ENCODE results near the gene VAV2.

The VAV2 gene

GRCh38 chr9:133892193-133892920 is 99.8 kb downstream of the VAV2 start:
- no peaks in the 10 kb centered on the region for H3K36me3 Mint-ChIP-seq (ENCODE audit: low read depth)

GRCh38 chr9:133891741-133892140 is 100.4 kb downstream of the VAV2 start:
- H3K4me1 Mint-ChIP-seq (ENCODE audit: low read depth), result no peaks in the 10 kb centered on the region
- H3K27me3 Mint-ChIP-seq, result no peaks in the 10 kb centered on the region
- no peak for DNase-seq
- no peaks in the 10 kb centered on the region for H3K9me3 Mint-ChIP-seq
- no peaks in the 10 kb centered on the region for H3K36me3 Mint-ChIP-seq (ENCODE audit: low read depth)
- H3K4me3 Mint-ChIP-seq, result no peak overlapping the region
- H3K27ac Mint-ChIP-seq, result no peak overlapping the region

More at GRCh38 chr9:133892193-133892920, 99.8 kb downstream of the VAV2 start:
- no peak for DNase-seq
- Mint-ChIP-seq H3K27ac (no peak overlapping the region), H3K4me1 (ENCODE audit: low read depth) (no peaks in the 10 kb centered on the region), H3K9me3 (no peaks in the 10 kb centered on the region), H3K27me3 (no peaks in the 10 kb centered on the region), H3K4me3 (no peak overlapping the region)

GRCh38 chr9:133890583-133890982 is 101.5 kb downstream of the VAV2 start:
- H3K27me3 Mint-ChIP-seq, result no peaks in the 10 kb centered on the region
- DNase-seq, result no peak
- H3K9me3 Mint-ChIP-seq, result no peaks in the 10 kb centered on the region
- H3K36me3 Mint-ChIP-seq (ENCODE audit: low read depth), result no peaks in the 10 kb centered on the region
- H3K27ac Mint-ChIP-seq, result no peak overlapping the region
- H3K4me1 Mint-ChIP-seq (ENCODE audit: low read depth), result no peaks in the 10 kb centered on the region
- no peak overlapping the region for H3K4me3 Mint-ChIP-seq

- Mint-ChIP-seq H3K4me1 (ENCODE audit: low read depth) (no peaks in the 10 kb centered on the region), H3K27ac (no peak overlapping the region), H3K27me3 (no peaks in the 10 kb centered on the region), H3K36me3 (ENCODE audit: low read depth) (no peaks in the 10 kb centered on the region), H3K9me3 (no peaks in the 10 kb centered on the region), H3K4me3 (no peak overlapping the region)
- no peak for DNase-seq
Measured at GRCh38 chr9:133889584-133890301, 102.4 kb downstream of the VAV2 start.

- Mint-ChIP-seq H3K36me3 (ENCODE audit: low read depth) (no peaks in the 10 kb centered on the region), H3K27me3 (no peaks in the 10 kb centered on the region), H3K4me1 (ENCODE audit: low read depth) (no peaks in the 10 kb centered on the region), H3K27ac (no peak overlapping the region), H3K4me3 (no peak overlapping the region), H3K9me3 (no peaks in the 10 kb centered on the region)
- DNase-seq, result no peak
Measured at GRCh38 chr9:133888809-133889491, 103.2 kb downstream of the VAV2 start.

GRCh38 chr9:133888048-133888808 is 103.9 kb downstream of the VAV2 start:
- no peak for DNase-seq
- H3K27ac Mint-ChIP-seq, result no peak overlapping the region
- no peaks in the 10 kb centered on the region for H3K36me3 Mint-ChIP-seq (ENCODE audit: low read depth)
- no peaks in the 10 kb centered on the region for H3K4me1 Mint-ChIP-seq (ENCODE audit: low read depth)
- no peaks in the 10 kb centered on the region for H3K27me3 Mint-ChIP-seq
- H3K9me3 Mint-ChIP-seq, result no peaks in the 10 kb centered on the region
- no peak overlapping the region for H3K4me3 Mint-ChIP-seq

- Mint-ChIP-seq H3K27me3 (no peaks in the 10 kb centered on the region), H3K9me3 (no peaks in the 10 kb centered on the region), H3K4me3 (no peak overlapping the region), H3K4me1 (ENCODE audit: low read depth) (no peaks in the 10 kb centered on the region), H3K36me3 (ENCODE audit: low read depth) (no peaks in the 10 kb centered on the region), H3K27ac (no peak overlapping the region)
- DNase-seq, result no peak
Measured at GRCh38 chr9:133887540-133888047, 104.5 kb downstream of the VAV2 start.

GRCh38 chr9:133886563-133887501 is 105.3 kb downstream of the VAV2 start:
- Mint-ChIP-seq H3K36me3 (ENCODE audit: low read depth) (no peaks in the 10 kb centered on the region), H3K9me3 (no peaks in the 10 kb centered on the region), H3K27me3 (no peaks in the 10 kb centered on the region), H3K4me1 (ENCODE audit: low read depth) (no peaks in the 10 kb centered on the region), H3K4me3 (no peak overlapping the region), H3K27ac (no peak overlapping the region)
- no peak for DNase-seq

- no peaks in the 10 kb centered on the region for H3K27me3 Mint-ChIP-seq
- no peak overlapping the region for H3K27ac Mint-ChIP-seq
- H3K4me3 Mint-ChIP-seq, result no peak overlapping the region
- no peaks in the 10 kb centered on the region for H3K4me1 Mint-ChIP-seq (ENCODE audit: low read depth)
- H3K36me3 Mint-ChIP-seq (ENCODE audit: low read depth), result no peaks in the 10 kb centered on the region
- no peaks in the 10 kb centered on the region for H3K9me3 Mint-ChIP-seq
- DNase-seq, result no peak
Measured at GRCh38 chr9:133884907-133885744, 107.0 kb downstream of the VAV2 start.

- DNase-seq, result no peak
- H3K9me3 Mint-ChIP-seq, result no peaks in the 10 kb centered on the region
- H3K27ac Mint-ChIP-seq, result no peak overlapping the region
- no peaks in the 10 kb centered on the region for H3K36me3 Mint-ChIP-seq (ENCODE audit: low read depth)
- no peaks in the 10 kb centered on the region for H3K4me1 Mint-ChIP-seq (ENCODE audit: low read depth)
- H3K27me3 Mint-ChIP-seq, result no peaks in the 10 kb centered on the region
- no peak overlapping the region for H3K4me3 Mint-ChIP-seq
Measured at GRCh38 chr9:133882849-133883755, 109.0 kb downstream of the VAV2 start.

- no peak for DNase-seq
- Mint-ChIP-seq H3K27ac (no peak overlapping the region), H3K36me3 (ENCODE audit: low read depth) (no peaks in the 10 kb centered on the region), H3K9me3 (no peaks in the 10 kb centered on the region), H3K4me1 (ENCODE audit: low read depth) (no peaks in the 10 kb centered on the region), H3K4me3 (no peak overlapping the region), H3K27me3 (no peaks in the 10 kb centered on the region)
Measured at GRCh38 chr9:133881671-133882381, 110.3 kb downstream of the VAV2 start.

All from activated T-cell treated with anti-CD3 and anti-CD28 coated beads, Interleukin-2, amount 50 U/mL, for 24 hours (primary cell).